Peyer's patch (tissue), 4 donors: ENCODE measurements around the gene IGSF22. TPM values are rescaled to one million over a fixed set of nuclear protein-coding genes. Genes with fewer than 3 reads are reported as not detected.

ENCODE experiments used
- DNase-seq, 3 donors: peaks; one replicate each; pipeline ENCODE4 v3.0.0-alpha.2; 2017 to 2019
- H3K27ac ChIP-seq, 4 donors: fragments of 200-600 bp; sonication (generic); one replicate each; pipeline ENCODE4 v1.5.1; 2016 to 2019
- H3K27me3 ChIP-seq, 2 donors: fragments of 200-600 bp; sonication (generic); one replicate each; pipeline ENCODE4 v1.5.1; 2019
- H3K36me3 ChIP-seq, 3 donors: fragments of 200-600 bp; sonication (generic); one replicate each; pipeline ENCODE4 v1.5.1; 2016 to 2019
- H3K4me1 ChIP-seq, 4 donors: fragments of 200-600 bp; sonication (generic); one replicate each; pipeline ENCODE4 v1.5.1; 2016 to 2019
- H3K4me3 ChIP-seq, 4 donors: fragments of 200-600 bp; sonication (generic); 1 replicate in 3 of 4; 2 replicates in 1 of 4; pipeline ENCODE4 v1.5.1; 2016 to 2019; ENCODE audit warnings: mild to moderate bottlenecking in 1 of 4
- H3K9me3 ChIP-seq, 4 donors: fragments of 200-600 bp; sonication (generic); one replicate each; pipeline ENCODE4 v1.5.1; 2016 to 2019; ENCODE audit warnings: mild to moderate bottlenecking in 1 of 4
- POLR2A ChIP-seq, 2 donors: fragments of 450-650 bp; IDR thresholded peaks; one replicate each; pipeline ENCODE4 v1.5.1; 2017; ENCODE audit warnings: antibody characterized with exemption in 2 of 2, mild to moderate bottlenecking in 2 of 2, moderate library complexity in 2 of 2
- total RNA-seq, 4 donors: library from RNA; depleted of rRNA; stranded (reverse); fragments of >200 nt; gene quantifications; one replicate each; pipeline ENCODE4 v1.1.0, GENCODE V29; 2016
- TF ChIP-seq, protein P1 (sequence below), 6 experiments: fragments of 450-650 bp in 4 of 6; fragments of 200-600 bp in 2 of 6; sonication (generic) in 1 of 6; IDR thresholded peaks; one replicate each; pipeline ENCODE4 v1.5.1; 2017 to 2019; ENCODE audit warnings: antibody characterized with exemption in 6 of 6, mild to moderate bottlenecking in 3 of 6, moderate library complexity in 1 of 6

The IGSF22 gene
- total RNA-seq: not detected

DNA sequence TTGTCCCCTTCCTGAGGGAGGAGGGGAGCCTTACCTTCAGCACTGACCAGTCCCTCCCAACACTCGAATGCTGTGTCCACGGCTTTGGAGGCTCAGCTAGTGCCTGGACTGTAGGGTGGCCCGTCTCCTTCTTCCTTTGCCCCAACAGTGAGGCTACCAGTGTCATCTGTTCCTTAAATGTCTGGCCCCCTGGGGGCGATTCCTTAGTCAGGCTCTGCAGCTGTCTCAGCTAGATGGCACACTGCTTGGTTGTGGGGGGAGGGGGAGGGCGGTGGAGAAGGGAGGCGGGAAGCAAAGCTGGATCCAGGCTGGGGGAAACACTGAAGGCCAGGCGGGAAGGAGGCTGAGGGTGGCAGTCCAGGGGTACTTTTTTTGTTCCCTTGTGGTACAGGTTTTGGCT, at the start of gene IGSF22:
TSS of gene IGSF22 (minus strand) at position 149 of the 400 bp plus-strand sequence. CDS start 1,952 bp downstream, outside the sequence.
- Histone ChIP-seq H3K27ac (no peak within 1 kb of the TSS), H3K27me3 (no peaks in the 10 kb centered on the region), H3K36me3 (no peaks in the 10 kb centered on the region), H3K4me3 (no peak within 1 kb of the TSS), H3K9me3 (no peaks in the 10 kb centered on the region), H3K4me1 (peaks cover 0 to 4% (median 2%) of the 10 kb centered on the region in 4 donors)
- no peak for DNase-seq
- TF ChIP-seq, protein P1, sequence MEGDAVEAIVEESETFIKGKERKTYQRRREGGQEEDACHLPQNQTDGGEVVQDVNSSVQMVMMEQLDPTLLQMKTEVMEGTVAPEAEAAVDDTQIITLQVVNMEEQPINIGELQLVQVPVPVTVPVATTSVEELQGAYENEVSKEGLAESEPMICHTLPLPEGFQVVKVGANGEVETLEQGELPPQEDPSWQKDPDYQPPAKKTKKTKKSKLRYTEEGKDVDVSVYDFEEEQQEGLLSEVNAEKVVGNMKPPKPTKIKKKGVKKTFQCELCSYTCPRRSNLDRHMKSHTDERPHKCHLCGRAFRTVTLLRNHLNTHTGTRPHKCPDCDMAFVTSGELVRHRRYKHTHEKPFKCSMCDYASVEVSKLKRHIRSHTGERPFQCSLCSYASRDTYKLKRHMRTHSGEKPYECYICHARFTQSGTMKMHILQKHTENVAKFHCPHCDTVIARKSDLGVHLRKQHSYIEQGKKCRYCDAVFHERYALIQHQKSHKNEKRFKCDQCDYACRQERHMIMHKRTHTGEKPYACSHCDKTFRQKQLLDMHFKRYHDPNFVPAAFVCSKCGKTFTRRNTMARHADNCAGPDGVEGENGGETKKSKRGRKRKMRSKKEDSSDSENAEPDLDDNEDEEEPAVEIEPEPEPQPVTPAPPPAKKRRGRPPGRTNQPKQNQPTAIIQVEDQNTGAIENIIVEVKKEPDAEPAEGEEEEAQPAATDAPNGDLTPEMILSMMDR (IDR thresholded peaks at IDR 0.05): no peak
- TF ChIP-seq POLR2A (IDR thresholded peaks at IDR 0.05): no peak

DNA sequence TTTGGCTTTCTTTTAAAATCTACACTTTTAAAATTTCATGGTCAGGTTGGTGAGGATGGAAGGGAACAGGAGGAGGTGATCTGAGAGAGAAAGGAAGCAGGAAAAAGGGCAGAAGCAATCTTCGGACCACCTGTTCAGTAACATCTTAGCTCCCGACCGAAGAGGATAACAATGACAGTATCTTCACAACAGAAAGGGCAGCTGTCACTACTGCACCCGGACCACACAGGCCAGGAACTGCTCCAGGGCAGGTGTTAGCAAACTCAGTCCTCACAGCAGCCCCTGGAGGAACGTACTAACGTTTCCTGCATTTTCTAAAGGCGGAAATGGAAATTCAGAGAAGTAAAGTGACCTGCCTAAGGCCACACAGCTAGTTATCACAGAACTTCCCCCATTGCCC, 48.8 kb upstream of the IGSF22 start:
- DNase-seq: no peak
- no peaks in the 10 kb centered on the region for H3K27me3 ChIP-seq
- H3K36me3 ChIP-seq: no peaks in the 10 kb centered on the region
- H3K27ac ChIP-seq: no peak overlapping the region
- TF ChIP-seq, protein P1 (IDR thresholded peaks at IDR 0.05): no peak
- TF ChIP-seq POLR2A (IDR thresholded peaks at IDR 0.05): no peak
- H3K4me3 ChIP-seq: no peak overlapping the region
- H3K4me1 ChIP-seq: no peaks in the 10 kb centered on the region
- H3K9me3 ChIP-seq: no peaks in the 10 kb centered on the region

DNA sequence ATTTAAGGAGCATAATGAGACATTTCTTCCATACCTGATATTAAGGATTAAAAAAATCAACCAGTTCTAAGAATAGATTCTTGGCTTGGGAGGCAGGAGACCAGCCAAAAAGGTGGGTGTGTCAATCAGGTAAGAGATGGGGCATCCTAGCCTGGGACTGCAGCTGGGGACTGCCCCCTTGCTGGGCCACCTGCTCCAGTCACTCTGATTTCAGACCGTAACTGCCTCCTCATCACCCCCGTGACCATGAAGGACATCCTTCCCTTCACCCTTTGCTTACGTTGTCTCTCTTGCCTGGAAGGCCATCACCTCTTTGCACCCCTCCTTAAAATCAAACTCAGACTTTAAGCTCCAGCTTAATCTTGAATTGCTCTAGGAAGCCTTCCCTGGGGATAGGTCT, 47.7 kb upstream of the IGSF22 start:
- H3K4me1 ChIP-seq: no peaks in the 10 kb centered on the region
- H3K9me3 ChIP-seq: no peaks in the 10 kb centered on the region
- DNase-seq: no peak
- H3K27me3 ChIP-seq: no peaks in the 10 kb centered on the region
- TF ChIP-seq POLR2A (IDR thresholded peaks at IDR 0.05): no peak
- TF ChIP-seq, protein P1 (IDR thresholded peaks at IDR 0.05): no peak
- H3K27ac ChIP-seq: no peak overlapping the region
- H3K36me3 ChIP-seq: no peaks in the 10 kb centered on the region
- H3K4me3 ChIP-seq: no peak overlapping the region

DNA sequence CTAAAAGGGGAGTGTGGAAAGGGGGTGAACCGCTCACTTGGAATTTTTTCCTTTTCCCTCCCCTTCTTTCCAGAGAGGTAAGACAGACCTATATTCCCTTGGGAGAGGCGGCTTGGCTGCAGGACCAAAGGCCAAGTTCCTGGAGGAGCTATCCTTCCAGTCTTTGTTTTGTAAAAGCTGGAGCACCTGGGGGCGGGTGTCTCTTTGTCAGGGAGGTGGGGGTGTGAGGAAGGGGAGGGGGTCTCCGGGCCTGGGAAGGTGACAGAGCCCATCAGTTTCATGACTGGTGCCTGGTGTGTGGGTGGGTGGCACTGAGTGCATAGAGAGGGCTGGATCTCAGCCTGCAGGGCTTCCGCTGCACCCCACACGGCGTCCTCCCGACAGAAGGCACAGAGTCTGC, 47.1 kb upstream of the IGSF22 start:
- DNase-seq: no peak
- H3K9me3 ChIP-seq: no peaks in the 10 kb centered on the region
- H3K36me3 ChIP-seq: no peaks in the 10 kb centered on the region
- H3K4me1 ChIP-seq: no peaks in the 10 kb centered on the region
- no peak overlapping the region for H3K4me3 ChIP-seq
- no peak for TF ChIP-seq POLR2A (IDR thresholded peaks at IDR 0.05)
- TF ChIP-seq, protein P1 (IDR thresholded peaks at IDR 0.05): no peak
- no peak overlapping the region for H3K27ac ChIP-seq
- H3K27me3 ChIP-seq: no peaks in the 10 kb centered on the region

DNA sequence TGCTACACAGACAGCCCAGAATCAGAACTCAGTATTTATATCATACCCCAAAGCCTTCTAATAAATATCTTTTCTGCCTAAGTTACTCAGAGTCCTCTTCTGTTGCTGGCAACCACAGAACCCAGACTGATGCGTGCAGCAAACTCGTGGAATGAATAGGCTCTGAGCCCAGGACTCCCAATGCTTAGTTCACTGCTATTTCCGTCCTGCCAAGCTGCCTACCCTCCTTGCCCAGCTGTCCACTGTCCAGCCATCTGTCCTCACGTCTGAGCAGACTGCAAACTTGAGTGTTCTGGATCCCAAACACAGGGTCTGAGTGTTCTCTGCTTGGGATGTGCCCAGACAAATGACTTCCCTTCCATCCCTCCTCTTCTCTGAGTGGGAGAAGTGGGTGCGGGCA, 46.2 kb upstream of the IGSF22 start:
- H3K4me3 ChIP-seq: no peak overlapping the region
- no peak overlapping the region for H3K27ac ChIP-seq
- no peaks in the 10 kb centered on the region for H3K36me3 ChIP-seq
- H3K27me3 ChIP-seq: no peaks in the 10 kb centered on the region
- H3K9me3 ChIP-seq: no peaks in the 10 kb centered on the region
- DNase-seq: no peak
- no peak for TF ChIP-seq POLR2A (IDR thresholded peaks at IDR 0.05)
- TF ChIP-seq, protein P1 (IDR thresholded peaks at IDR 0.05): no peak
- H3K4me1 ChIP-seq: no peaks in the 10 kb centered on the region
